Body of pancreas (tissue), 4 donors: ENCODE measurements around the gene SUPV3L1. TPM values are rescaled to one million over a fixed set of nuclear protein-coding genes. Genes with fewer than 3 reads are reported as not detected.

Source experiments
- ATAC-seq: fragments of 150-250 bp; one replicate; pipeline ENCODE4 v1.9.1; 2016
- DNase-seq, 4 donors: peaks; one replicate each; pipeline ENCODE4 v3.0.0-alpha.2; 2019
- H3K27ac ChIP-seq, 4 donors: fragments of 200-600 bp; sonication (generic); 1 replicate in 3 of 4; 2 replicates in 1 of 4; pipeline versions ENCODE4 v1.5.1 to v1.6.1; 2016 to 2019; ENCODE audit warnings: mild to moderate bottlenecking in 1 of 4, mixed read lengths in 1 of 4, moderate library complexity in 1 of 4
- H3K27me3 ChIP-seq, 2 donors: fragments of 200-600 bp; sonication (generic); one replicate each; pipeline ENCODE4 v1.6.0; 2016; ENCODE audit warnings: mild to moderate bottlenecking in 1 of 2
- H3K36me3 ChIP-seq, 2 donors: fragments of 200-600 bp; sonication (generic); replicated peaks in 1 of 2; 2 replicates each; pipeline ENCODE4 v1.5.1; 2016; ENCODE audit warnings: low read depth in 2 of 2; ENCODE audit not compliant: insufficient read depth in 1 of 2
- H3K4me1 ChIP-seq: fragments of 200-600 bp; sonication (generic); one replicate; pipeline ENCODE4 v1.6.0; 2016
- H3K4me3 ChIP-seq, 2 donors: fragments of 200-600 bp; sonication (generic); 1 replicate in 1 of 2; 2 replicates in 1 of 2; pipeline ENCODE4 v1.5.1; 2016 to 2019
- H3K9me3 ChIP-seq, 3 donors: fragments of 200-600 bp; sonication (generic); 1 replicate in 2 of 3; 2 replicates in 1 of 3; pipeline ENCODE4 v1.5.1; 2016
- POLR2A ChIP-seq, 3 donors: fragments of 450-650 bp; IDR thresholded peaks; one replicate each; pipeline ENCODE4 v1.6.1; 2016; ENCODE audit warnings: antibody characterized with exemption in 3 of 3, mild to moderate bottlenecking in 2 of 3
- WGBS, 2 donors: methylation state at CpG; one replicate each; pipeline ENCODE4 v1.1.5; 2017; 5-methylcytosine and 5-hydroxymethylcytosine counted together
- intact Hi-C: fragments of 100-400 bp; cut with DNase I; formaldehyde crosslinking; loops from one replicate; pipeline ENCODE4 v1.15.1; 2023
- total RNA-seq, 2 donors: library from RNA; depleted of rRNA; stranded (reverse); fragments of >200 nt; gene quantifications; one replicate each; pipeline ENCODE4 v1.1.0, GENCODE V29; 2016
- TF ChIP-seq, protein P1 (sequence below), 7 experiments: fragments of 450-650 bp in 4 of 7; fragments of 200-600 bp in 3 of 7; sonication (generic) in 3 of 7; IDR thresholded peaks; one replicate each; pipeline ENCODE4 v1.5.1; 2016 to 2019; ENCODE audit warnings: antibody characterized with exemption in 7 of 7

The SUPV3L1 gene
- total RNA-seq, 2 donors from 2014 or later: 10.9 to 25.1 TPM

DNA sequence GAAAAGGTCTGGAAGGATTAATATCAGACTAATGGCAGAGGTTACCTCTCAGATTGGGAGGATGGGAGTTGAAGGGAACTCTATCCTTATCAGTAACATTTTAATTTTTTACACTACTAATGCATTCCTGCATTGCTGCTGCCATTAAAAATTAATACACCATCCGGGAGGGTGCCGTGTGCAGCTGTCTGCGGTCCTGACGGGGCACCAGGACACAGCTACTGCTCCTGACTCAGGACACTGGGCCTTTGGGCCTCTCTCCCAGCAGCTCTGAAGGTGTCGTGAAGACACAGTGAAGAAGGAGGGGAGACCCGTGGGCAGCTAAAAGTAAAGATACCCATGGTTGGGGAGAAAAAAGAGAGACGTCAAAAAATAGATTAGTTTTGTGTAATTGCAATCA is 74.8 kb downstream of the SUPV3L1 start:
- Histone ChIP-seq H3K4me3 (no peak overlapping the region), H3K27ac (no peak overlapping the region), H3K36me3 (no peaks in the 10 kb centered on the region), H3K4me1 (peaks cover 8% of the 10 kb centered on the region), H3K27me3 (no peaks in the 10 kb centered on the region), H3K9me3 (no peaks in the 10 kb centered on the region)
- ATAC-seq (no peak), DNase-seq (no peak)
- 59 to 76% methylated on average over 7 of the region's 7 CpGs for WGBS, 2 donors
- TF ChIP-seq, protein P1, sequence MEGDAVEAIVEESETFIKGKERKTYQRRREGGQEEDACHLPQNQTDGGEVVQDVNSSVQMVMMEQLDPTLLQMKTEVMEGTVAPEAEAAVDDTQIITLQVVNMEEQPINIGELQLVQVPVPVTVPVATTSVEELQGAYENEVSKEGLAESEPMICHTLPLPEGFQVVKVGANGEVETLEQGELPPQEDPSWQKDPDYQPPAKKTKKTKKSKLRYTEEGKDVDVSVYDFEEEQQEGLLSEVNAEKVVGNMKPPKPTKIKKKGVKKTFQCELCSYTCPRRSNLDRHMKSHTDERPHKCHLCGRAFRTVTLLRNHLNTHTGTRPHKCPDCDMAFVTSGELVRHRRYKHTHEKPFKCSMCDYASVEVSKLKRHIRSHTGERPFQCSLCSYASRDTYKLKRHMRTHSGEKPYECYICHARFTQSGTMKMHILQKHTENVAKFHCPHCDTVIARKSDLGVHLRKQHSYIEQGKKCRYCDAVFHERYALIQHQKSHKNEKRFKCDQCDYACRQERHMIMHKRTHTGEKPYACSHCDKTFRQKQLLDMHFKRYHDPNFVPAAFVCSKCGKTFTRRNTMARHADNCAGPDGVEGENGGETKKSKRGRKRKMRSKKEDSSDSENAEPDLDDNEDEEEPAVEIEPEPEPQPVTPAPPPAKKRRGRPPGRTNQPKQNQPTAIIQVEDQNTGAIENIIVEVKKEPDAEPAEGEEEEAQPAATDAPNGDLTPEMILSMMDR (IDR thresholded peaks at IDR 0.05): no peak
- TF ChIP-seq POLR2A (IDR thresholded peaks at IDR 0.05): no peak
- intact Hi-C loops: no loop called here

Other genes starting within 250 kb of the SUPV3L1 start
- 10 to 100 TPM; 24.6 to 38.9 TPM for gene DDX21, start 224.1 kb upstream of the SUPV3L1 start, total RNA-seq
- gene KIFBP, start 191.4 kb upstream of the SUPV3L1 start, total RNA-seq: 10 to 100 TPM; 15.8 to 16.9 TPM
- 10 to 100 TPM; 52.7 to 55.7 TPM for gene SRGN, start 92.1 kb upstream of the SUPV3L1 start, total RNA-seq
- gene VPS26A, start 56.1 kb upstream of the SUPV3L1 start, total RNA-seq: 10 to 100 TPM; 12.2 to 17.1 TPM
- 10 to 100 TPM in 1 of 2 donors, 1 to 10 TPM in 1; 6.7 to 13.5 TPM for gene HKDC1, start 40.1 kb downstream of the SUPV3L1 start, total RNA-seq
- gene HK1, start 98.3 kb downstream of the SUPV3L1 start, total RNA-seq: 10 to 100 TPM; 15.8 to 17.1 TPM
- gene TACR2, start 236.7 kb downstream of the SUPV3L1 start, total RNA-seq: under 1 TPM in 1 of 2 donors, not detected in 1; 0.66 TPM